ENCODE results near the gene DCLRE1B.

- TF ChIP-seq, protein P1, sequence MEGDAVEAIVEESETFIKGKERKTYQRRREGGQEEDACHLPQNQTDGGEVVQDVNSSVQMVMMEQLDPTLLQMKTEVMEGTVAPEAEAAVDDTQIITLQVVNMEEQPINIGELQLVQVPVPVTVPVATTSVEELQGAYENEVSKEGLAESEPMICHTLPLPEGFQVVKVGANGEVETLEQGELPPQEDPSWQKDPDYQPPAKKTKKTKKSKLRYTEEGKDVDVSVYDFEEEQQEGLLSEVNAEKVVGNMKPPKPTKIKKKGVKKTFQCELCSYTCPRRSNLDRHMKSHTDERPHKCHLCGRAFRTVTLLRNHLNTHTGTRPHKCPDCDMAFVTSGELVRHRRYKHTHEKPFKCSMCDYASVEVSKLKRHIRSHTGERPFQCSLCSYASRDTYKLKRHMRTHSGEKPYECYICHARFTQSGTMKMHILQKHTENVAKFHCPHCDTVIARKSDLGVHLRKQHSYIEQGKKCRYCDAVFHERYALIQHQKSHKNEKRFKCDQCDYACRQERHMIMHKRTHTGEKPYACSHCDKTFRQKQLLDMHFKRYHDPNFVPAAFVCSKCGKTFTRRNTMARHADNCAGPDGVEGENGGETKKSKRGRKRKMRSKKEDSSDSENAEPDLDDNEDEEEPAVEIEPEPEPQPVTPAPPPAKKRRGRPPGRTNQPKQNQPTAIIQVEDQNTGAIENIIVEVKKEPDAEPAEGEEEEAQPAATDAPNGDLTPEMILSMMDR (IDR thresholded peaks at IDR 0.05): no peak
- no peak for TF ChIP-seq POLR2A (IDR thresholded peaks at IDR 0.05)
Observed at GRCh38 chr1:113934511-113935055, 29.5 kb downstream of the DCLRE1B start.

Measured in uterus (tissue), 2 donors.